Measurements from ENCODE around the gene ELOVL6.
"Not testable (repeated sequence)": the region's sequence is repeated elsewhere in the genome, so short reads cannot be mapped to it uniquely, and the experiment has no call there.

The ELOVL6 gene, protein sequence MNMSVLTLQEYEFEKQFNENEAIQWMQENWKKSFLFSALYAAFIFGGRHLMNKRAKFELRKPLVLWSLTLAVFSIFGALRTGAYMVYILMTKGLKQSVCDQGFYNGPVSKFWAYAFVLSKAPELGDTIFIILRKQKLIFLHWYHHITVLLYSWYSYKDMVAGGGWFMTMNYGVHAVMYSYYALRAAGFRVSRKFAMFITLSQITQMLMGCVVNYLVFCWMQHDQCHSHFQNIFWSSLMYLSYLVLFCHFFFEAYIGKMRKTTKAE

GRCh38 chr4:110198435-110199416, at the start of gene ELOVL6:
Gene ELOVL6 (minus strand): TSS chr4:110198615. CDS start chr4:110198335, 280 bp downstream.
- DNase-seq = peak; percentile 23

DNA sequence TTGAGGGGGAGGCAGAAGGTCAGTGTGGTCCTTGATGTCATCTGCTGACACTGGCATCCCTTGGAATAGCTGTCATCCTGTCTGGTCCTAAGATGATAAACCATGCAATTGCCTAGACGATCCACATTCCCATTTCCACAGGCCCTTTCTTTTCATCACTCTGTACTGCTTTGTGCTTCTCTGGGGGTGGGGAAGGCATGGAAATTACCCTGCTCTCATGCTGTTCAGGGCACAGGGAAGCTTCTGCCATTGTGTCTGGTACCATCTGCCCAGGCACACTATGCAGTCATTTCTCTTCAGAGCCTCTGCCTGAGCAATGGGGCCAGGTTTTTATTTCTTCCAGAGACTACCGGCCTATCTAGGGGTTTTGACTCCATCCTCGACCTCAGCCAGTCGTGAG, 49.7 kb upstream of the ELOVL6 start:
- DNase-seq = no peak

DNA sequence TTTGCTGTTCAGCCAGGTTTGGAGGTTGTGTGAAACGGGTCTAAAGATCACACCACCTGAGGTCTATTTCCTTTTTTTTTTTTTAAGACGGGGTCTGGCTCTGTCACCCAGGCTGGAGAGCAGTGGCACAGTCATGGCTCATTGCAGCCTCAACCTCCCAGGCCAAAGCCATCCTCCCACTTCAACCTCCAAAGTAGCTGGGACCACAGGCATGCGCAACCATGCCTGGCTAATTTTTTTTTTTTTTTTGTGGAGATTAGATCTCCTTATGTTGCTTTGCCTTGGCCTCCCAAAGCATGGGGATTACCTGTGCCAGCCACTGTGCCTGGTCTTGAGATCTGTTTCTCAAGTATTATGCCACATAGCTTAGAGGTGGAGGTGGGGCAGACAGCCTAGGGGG, 49.2 kb upstream of the ELOVL6 start:
- no peak for DNase-seq

GRCh38 chr4:110245577-110245976, 47.2 kb upstream of the ELOVL6 start:
- no peak for DNase-seq

DNA sequence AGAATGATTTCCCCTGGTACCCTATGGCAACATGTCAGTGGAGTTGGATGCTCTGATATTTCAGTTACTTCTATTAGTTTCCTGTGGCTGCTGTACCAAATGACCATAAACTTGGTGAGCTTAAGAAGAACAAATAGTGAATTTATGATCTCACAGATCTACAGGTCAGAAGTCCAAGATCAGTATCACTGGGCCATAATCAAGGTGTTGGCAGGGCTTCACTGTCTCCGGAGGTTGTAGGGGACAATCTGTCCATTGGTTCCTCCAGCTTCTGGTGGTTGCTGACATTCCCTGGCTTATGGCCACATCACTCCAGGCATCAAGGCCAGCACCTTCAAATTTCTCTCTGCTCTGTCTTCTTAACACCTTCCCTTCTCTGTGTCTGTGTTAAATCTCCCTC, 37.9 kb upstream of the ELOVL6 start:
- no peak for DNase-seq

DNA sequence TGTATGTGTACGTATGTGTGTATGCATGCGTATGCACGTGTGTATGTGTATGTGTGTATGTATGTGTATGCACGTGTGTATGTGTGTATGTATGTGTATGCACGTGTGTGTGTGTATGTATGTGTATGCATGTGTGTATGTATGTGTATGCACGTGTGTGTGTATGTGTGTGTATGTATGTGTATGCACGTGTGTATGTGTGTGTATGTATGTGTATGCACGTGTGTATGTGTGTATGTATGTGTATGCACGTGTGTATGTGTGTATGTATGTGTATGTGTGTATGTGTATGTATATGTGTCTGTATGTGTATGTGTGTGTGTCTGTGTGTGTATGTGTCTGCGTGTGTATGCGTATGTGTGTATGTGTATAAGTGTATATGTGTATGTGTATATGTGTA, 35.2 kb upstream of the ELOVL6 start:
- DNase-seq = not testable (repeated sequence)

DNA sequence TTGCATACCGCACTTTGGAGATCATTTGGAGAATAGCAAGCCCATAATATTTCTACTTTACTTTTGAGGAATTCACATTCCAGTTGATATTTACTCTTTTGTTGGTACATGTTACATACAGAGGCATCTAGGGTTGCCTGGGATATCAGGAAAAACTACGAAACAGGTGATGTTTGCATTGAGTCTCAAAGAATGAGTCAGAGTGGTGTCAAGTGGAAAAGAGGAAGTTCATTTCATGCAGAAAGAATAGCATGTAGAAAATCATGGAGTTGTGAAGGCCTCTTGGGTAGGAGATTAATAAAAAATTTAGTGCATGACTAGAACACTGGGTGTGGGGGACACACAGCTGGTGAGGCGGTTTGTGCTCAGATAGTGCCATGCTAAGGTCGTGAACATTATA, 33.5 kb upstream of the ELOVL6 start:
- DNase-seq = no peak

DNA sequence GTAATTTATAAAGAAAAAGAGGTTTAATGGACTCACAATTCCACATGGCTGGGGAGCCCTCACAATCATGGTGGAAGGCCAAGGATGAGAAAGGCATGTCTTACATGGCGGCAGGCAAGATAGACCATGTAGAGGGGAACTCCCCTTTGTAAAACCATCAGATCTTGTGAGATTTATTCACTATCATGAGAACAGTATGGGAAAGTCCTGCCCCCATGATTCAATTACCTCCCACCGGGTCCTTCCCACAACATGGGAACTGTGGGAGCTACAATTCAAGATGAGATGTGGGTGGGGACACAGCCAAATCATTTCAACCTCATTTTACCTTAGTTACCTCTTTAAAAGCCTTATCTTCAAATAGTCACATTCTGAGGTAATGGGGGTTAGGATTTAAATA, 30.9 kb upstream of the ELOVL6 start:
- DNase-seq = no peak

DNA sequence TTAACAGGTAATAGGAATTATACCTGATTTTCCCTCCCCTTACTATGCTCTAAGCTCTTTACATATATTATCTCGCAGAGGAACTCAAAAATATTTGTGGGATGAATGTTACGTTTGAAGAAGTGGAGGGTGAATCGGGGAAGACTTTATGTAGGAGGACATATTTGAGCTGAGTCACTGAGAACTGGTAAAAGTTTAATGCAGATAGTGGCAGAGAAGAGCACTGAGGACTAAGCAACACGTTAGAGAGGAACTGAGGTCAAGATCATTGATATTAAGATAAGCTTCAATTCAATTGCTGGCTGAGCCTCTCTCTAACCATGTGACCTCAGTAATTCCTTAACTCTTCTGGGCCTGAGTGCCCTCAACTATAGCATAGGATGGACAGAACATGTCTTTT, 26.4 kb upstream of the ELOVL6 start:
- no peak for DNase-seq

GRCh38 chr4:110224142-110224541, 25.7 kb upstream of the ELOVL6 start:
- no peak for DNase-seq

DNA sequence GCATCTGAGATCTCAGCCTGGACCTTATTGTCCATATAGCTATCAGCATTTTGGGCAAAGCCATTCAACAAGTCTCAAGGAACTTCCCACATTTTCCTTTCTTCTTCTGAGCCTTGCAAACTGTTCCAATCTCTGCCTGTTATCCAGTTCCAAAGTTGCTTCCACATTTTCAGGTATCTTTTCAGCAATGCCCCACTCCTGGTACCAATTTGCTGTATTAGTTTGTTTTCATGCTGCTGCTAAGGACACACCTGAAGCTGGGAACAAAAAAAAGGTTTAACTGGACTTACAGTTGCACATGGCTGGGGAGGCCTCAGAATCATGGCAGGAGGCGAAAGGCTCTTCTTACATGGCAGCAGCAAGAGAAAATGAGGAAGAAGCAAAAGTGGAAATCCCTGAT, 20.5 kb upstream of the ELOVL6 start:
- not testable (repeated sequence) for DNase-seq

GRCh38 chr4:110217181-110217580, 18.8 kb upstream of the ELOVL6 start:
- not testable (repeated sequence) for DNase-seq

DNA sequence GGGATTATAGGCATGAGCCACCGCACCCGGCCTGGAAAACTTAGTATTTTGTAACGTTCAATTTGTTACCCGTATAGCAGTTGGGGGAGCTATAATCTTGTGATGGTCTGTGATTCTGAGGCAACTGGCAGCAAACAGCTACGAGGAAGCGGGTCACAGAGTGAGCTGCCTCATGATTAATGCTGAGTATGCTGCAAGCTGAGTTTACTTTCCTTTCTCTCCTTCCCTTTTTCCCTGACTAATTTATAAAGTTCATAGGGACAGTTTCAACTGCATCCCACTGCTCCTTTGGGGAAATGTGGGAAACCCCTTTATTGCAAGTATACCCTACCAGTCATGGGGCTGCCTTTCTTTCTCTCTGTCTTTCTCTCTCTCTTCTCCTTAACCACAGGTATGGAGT, 17.7 kb upstream of the ELOVL6 start:
- no peak for DNase-seq

GRCh38 chr4:110211770-110212061, 13.3 kb upstream of the ELOVL6 start:
- no peak for DNase-seq

DNA sequence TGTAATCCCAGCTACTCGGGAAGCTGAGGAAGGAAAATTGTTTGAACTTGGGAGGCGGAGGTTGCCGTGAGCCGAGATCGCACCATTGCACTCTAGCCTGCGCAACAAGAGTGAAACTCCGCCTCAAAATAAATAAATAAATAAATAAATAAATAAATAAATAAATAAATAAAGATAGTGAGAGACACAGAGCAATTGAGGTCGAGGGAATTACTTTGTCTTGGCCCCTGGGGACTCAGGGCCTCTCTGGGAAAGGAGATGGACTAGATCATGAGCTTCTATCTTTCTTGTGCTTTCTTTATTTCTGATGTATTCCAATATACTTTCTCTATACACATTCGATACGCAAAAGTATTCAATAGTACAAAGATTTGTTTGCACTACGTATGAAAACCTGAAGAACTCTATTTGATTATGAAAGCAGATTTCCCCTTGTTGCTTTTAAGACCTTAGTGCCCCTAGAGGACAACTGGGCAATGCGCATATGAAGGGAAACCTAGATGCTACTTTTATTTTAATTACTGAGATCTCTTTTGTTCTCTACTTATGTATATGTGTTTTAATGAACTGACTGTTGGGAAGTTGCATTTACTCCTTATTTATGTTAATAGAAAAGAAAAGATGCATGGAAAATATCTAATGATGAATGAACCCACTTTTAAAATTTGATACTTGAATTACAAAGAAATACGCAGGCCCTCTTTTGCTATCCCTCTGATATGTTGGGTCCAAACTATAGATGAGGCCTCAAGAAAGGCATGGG, 12.8 kb upstream of the ELOVL6 start:
- peak; percentile 13 for DNase-seq

DNA sequence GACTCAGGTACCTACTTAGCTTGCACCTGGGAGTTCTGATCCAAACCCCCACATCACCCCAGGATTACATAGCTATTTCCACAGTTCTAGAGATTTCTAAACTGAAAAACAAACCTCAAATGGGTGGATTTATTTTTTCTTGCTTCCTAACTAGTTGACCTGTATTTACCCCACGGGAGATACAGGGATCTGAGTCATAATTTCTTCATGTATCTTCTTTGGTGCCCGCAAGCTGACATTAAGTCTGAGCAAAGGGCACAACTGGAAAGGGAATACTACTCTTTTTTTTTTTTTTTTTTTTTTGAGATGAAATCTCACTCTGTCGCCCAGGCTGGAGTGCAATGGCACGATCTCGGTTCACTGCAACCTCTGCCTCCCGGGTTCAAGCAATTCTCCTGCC, 10.0 kb upstream of the ELOVL6 start:
- no peak for DNase-seq

- no peak for DNase-seq
Measured at GRCh38 chr4:110207233-110207632, 8.8 kb upstream of the ELOVL6 start.

- DNase-seq = no peak
Measured at GRCh38 chr4:110202024-110202423, 3.6 kb upstream of the ELOVL6 start.

GRCh38 chr4:110201502-110201901, 3.1 kb upstream of the ELOVL6 start:
- DNase-seq = no peak

DNA sequence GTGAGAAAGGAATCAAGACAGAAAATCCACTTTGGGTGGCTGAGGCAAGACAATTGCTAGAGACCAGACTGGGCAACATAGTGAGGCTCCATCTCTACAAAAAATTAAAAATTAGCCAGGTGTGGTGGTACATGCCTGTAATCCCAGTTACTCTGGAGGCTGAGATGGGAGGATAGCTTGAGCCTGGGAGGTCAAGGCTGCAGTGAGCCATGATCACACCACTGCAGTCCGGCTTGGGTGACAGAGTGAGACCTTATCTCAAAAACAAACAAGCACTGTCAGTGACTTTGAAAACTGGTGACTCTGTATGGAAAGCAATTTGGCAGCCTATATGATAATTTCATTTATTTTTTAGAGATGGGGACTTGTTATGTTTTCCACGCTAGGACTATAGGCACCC, 2.3 kb upstream of the ELOVL6 start:
- no peak for DNase-seq

DNA sequence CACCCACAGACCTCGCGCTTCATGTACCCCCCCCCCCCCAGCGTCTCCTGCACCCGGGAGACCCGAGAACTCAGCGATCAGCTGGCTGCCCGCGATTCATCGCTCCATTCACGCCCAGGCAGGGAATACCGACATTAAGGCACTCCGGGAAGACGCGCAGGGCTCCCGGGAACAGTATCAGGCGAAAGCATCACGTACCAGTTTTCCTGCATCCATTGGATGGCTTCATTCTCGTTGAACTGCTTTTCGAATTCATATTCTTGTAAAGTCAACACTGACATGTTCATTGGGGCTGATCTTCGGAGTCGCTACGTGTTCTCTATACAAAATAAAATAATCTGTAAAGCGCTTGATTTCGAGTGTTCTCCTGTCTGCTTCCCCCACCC, 373 bp downstream of the ELOVL6 start:
- DNase-seq = no peak

DNA sequence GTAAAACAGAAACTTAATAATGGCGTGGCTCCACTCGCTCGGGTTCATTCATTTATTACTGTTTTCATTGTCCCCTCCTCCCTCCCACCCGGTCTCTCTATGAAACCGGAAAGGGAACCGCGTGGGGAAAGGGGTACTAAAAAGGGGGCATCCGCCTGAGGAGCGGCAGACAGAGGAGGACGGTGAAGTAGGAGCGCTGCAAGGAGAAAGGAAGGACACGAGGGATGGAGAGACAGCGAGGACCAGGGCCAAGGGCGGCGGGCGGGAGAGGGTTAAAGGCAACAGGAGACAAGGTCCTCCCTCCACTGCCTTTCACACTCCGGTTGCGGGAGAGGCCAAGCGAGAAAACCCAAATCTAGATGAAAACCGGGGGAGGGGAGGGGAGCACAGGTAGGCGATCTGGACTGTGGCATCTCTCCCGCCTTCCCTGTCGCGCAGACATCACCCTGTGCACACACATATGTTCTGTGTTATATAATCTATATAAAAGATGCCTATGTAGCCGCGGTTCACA, 829 bp downstream of the ELOVL6 start:
- DNase-seq = peak; percentile 44

GRCh38 chr4:110196871-110197528, 1.4 kb downstream of the ELOVL6 start:
- DNase-seq = peak; percentile 34
